Suprapubic skin (tissue), 4 donors: Measurements from ENCODE around the gene BDH1.

ENCODE experiments used
- EP300 ChIP-seq: sonication (generic); formaldehyde crosslinking; IDR thresholded peaks from one replicate; pipeline ENCODE4 v1.6.1; 2017; ENCODE audit warnings: antibody characterized with exemption
- POLR2A ChIP-seq, 2 donors: fragments of 450-650 bp; IDR thresholded peaks; one replicate each; pipeline ENCODE4 v1.6.1; 2017; ENCODE audit warnings: antibody characterized with exemption in 2 of 2, mild to moderate bottlenecking in 2 of 2, moderate library complexity in 2 of 2
- POLR2AphosphoS5 ChIP-seq, 3 donors: sonication (generic); formaldehyde crosslinking; IDR thresholded peaks; one replicate each; pipeline ENCODE4 v1.6.1; 2017; ENCODE audit warnings: antibody characterized with exemption in 3 of 3
- TF ChIP-seq, protein P1 (sequence below), 2 donors: fragments of 200-600 bp in 1 of 2; fragments of 450-650 bp in 1 of 2; sonication (generic) in 1 of 2; IDR thresholded peaks; one replicate each; pipeline ENCODE4 v1.5.1; 2016 to 2019; ENCODE audit warnings: antibody characterized with exemption in 2 of 2, mild to moderate bottlenecking in 1 of 2, moderate library complexity in 1 of 2

DNA sequence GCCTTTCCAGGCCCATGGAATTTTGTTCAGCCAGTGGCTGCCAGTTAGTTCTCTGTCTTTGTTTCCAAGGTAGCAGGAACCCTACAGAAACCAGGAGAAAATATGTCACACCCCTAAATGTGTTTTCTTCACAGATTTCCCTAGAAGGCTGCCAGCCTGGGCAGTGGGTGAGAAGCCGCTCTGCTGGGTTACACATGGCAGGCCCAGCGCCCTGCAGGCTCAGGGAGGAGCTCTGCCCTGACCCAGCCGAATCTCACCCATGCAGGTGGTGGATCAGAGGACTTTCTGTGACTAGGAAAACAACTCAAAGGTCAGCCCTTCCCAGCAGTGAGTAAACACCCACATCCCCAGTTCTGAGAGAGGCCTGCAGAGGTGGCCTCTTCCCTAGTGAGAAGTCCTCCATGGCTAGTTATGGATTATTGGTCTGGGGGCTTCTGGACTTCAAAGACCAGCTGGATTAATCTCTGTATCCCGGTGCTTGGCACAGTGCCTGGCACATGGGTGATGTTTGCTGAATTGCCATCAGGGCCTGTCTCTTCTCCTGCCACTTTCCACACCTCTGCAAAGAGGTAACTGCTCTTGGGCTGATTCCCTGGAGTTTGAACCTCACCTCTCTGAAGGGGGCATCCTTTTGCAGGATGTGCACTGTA, 34.7 kb upstream of the BDH1 start:
- TF ChIP-seq POLR2AphosphoS5 (IDR thresholded peaks at IDR 0.05): no peak
- no peak for TF ChIP-seq POLR2A (IDR thresholded peaks at IDR 0.05)
- TF ChIP-seq, protein P1, sequence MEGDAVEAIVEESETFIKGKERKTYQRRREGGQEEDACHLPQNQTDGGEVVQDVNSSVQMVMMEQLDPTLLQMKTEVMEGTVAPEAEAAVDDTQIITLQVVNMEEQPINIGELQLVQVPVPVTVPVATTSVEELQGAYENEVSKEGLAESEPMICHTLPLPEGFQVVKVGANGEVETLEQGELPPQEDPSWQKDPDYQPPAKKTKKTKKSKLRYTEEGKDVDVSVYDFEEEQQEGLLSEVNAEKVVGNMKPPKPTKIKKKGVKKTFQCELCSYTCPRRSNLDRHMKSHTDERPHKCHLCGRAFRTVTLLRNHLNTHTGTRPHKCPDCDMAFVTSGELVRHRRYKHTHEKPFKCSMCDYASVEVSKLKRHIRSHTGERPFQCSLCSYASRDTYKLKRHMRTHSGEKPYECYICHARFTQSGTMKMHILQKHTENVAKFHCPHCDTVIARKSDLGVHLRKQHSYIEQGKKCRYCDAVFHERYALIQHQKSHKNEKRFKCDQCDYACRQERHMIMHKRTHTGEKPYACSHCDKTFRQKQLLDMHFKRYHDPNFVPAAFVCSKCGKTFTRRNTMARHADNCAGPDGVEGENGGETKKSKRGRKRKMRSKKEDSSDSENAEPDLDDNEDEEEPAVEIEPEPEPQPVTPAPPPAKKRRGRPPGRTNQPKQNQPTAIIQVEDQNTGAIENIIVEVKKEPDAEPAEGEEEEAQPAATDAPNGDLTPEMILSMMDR (IDR thresholded peaks at IDR 0.05): no peak
- no peak for TF ChIP-seq EP300
